Heart right ventricle (tissue), 16 donors: ENCODE measurements around the gene NAPB. TPM values are rescaled to one million over a fixed set of nuclear protein-coding genes. Genes with fewer than 3 reads are reported as not detected.

Experiments
- ATAC-seq, 8 donors: fragments of 200-7000 bp; cut with Tn5 transposase; one replicate each; pipeline ENCODE4 v1.9.1; 2020; ENCODE audit warnings: mild to moderate bottlenecking in 8 of 8, moderate library complexity in 8 of 8, moderate number of reproducible peaks in 1 of 8
- DNase-seq, 2 donors: peaks; one replicate each; pipeline ENCODE4 v3.0.0-alpha.2; 2020
- H3K27ac ChIP-seq, 10 donors: fragments of 200-600 bp; sonication (generic) in 2 of 10; one replicate each; pipeline versions ENCODE4 v1.5.0 to v1.8.0; 2020 to 2022; ENCODE audit warnings: mild to moderate bottlenecking in 3 of 10
- H3K27me3 ChIP-seq, 7 donors: fragments of 200-600 bp; one replicate each; pipeline ENCODE4 v1.8.0; 2021 to 2022; ENCODE audit warnings: mild to moderate bottlenecking in 2 of 7
- H3K36me3 ChIP-seq, 9 donors: fragments of 200-600 bp; sonication (generic) in 1 of 9; one replicate each; pipeline versions ENCODE4 v1.5.0 to v1.8.0; 2020 to 2022; ENCODE audit warnings: mild to moderate bottlenecking in 2 of 9
- H3K4me1 ChIP-seq, 9 donors: fragments of 200-600 bp; sonication (generic) in 1 of 9; one replicate each; pipeline versions ENCODE4 v1.5.0 to v1.8.0; 2020 to 2022; ENCODE audit warnings: mild to moderate bottlenecking in 4 of 9
- H3K4me3 ChIP-seq, 10 donors: fragments of 200-600 bp; sonication (generic) in 2 of 10; one replicate each; pipeline versions ENCODE4 v1.5.0 to v1.8.0; 2020 to 2022; ENCODE audit warnings: mild to moderate bottlenecking in 7 of 10, moderate library complexity in 2 of 10
- H3K9me3 ChIP-seq, 11 donors: fragments of 200-600 bp in 10 of 11; sonication (generic) in 2 of 11; one replicate each; pipeline versions ENCODE4 v1.5.0 to v1.8.0; 2013 to 2022; ENCODE audit warnings: mild to moderate bottlenecking in 2 of 11, control low read depth in 1 of 11, moderate library complexity in 1 of 11
- WGBS, 2 donors: extraction: QIAGEN DNeasy Blood & Tissue Kit; methylation state at CpG; one replicate each; pipeline ENCODE4 v1.1.7; 2013; ENCODE audit warnings: inconsistent platforms in 1 of 2; 5-methylcytosine and 5-hydroxymethylcytosine counted together
- intact Hi-C, 10 donors: fragments of 100-400 bp; cut with DNase I; formaldehyde crosslinking; loops; one replicate each; pipeline versions ENCODE4 v1.11.1 to v1.14.2; 2022
- polyA plus RNA-seq, 2 donors: library from polyadenylated mRNA; stranded (reverse); fragments of 200-250 nt; gene quantifications; one replicate each; pipeline ENCODE4 v1.2.3, GENCODE V29; 2013
- total RNA-seq, 10 donors: library from RNA; stranded (reverse); fragmentation: NEBNext Ultra II Directional in 3 of 10; extraction: Animal tissue kit (Norgen Biotek cat#: 25700) in 3 of 10; gene quantifications; one replicate each; pipeline versions ENCODE4 v1.2.1 to v1.2.4, GENCODE V29; 2021 to 2023
- TF ChIP-seq, protein P1 (sequence below), 9 donors: fragments of 200-600 bp; sonication (generic) in 2 of 9; IDR thresholded peaks; one replicate each; pipeline versions ENCODE4 v1.5.0 to v1.8.0; 2021 to 2022; ENCODE audit warnings: antibody characterized with exemption in 9 of 9, mild to moderate bottlenecking in 5 of 9, moderate library complexity in 1 of 9
- donor health status: Arrhythmogenic right ventricular cardiomyopathy.
- donor health status: ischemic (EF 13 %, LVEDD 7.1; RV severe dilation, severe dysfunction).
- donor health status: healthy with polysubstance abuse.
- donor health status: DM: no; HTN: yes; CAD: no.
- donor health status: DM: no; HTN: no; CAD: no.
- donor health status: ischemic (EF 25% LVEDD 6.9; RV normal size, moderate dysfunction).
- donor health status: ischemic (EF 25% LVEDD 5.7; RV mildly dilated, moderate dysfunction).
- donor health status: healthy.
- donor health status: DM: yes; HTN: yes; CAD: no.
- donor health status: Ischemic cardiomyopathy.
- donor health status: ischemic (EF 35%, LVEDD 5.7; RV mildly dilated, moderate dysfunction).
- donor health status: nonischemic (EF 11% LVEDD 7.7; RV severe dilation, severe dysfunction).
- donor health status: DM: yes; HTN: yes; CAD: no.
- donor health status: PGD.
- donor health status: ischemic (EF 29% LVEDD 5.4; RV normal size, mild dysfunction).
- donor health status: nonischemic (EF 23%, LVEDD 6.1; RV moderate dilation, normal function).

The NAPB gene
- total and polyA plus RNA-seq, 12 donors: 2.1 to 7.2 (median 5.9) TPM

DNA sequence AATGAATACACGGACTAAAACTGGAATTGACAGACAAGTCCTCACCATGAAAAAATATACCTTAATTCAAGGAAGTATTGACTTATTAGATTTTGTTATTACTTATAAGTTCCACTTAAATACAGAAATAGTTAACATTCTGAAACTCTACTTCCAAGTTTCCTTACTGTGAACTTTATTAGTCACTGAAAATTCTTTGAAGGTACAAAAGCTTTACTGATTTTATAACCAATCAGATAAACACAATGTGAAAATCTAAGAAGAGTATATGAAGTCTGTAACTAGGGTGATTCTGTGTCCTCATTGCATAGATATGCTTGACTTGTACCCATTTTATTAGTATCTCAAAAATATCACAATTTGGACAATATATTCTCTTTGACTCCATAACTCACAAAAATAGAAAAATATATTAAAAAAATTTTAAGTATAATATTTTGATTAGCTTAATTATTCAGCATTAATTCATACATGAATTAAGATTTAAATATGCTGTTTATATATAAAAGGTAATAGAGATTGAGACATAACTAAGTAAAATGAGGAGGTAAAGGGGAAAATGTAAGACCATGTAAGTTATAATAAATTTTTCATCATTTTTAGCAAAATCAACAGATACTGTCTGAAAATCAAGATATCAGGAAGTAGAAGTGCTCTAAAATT, 6.6 kb downstream of the NAPB start:
- ATAC-seq: no peak
- H3K4me1 ChIP-seq: peaks cover 0 to 79% (median 45%) of the 10 kb centered on the region in 9 donors
- DNase-seq: no peak
- H3K27ac ChIP-seq: no peak overlapping the region
- H3K36me3 ChIP-seq: no peaks in the 10 kb centered on the region
- H3K27me3 ChIP-seq: no peaks in the 10 kb centered on the region
- WGBS, 2 donors: 51 to 70% methylated on average over 1 of the region's 1 CpG
- H3K4me3 ChIP-seq: no peak overlapping the region
- intact Hi-C loops: loop anchor here in 5 of 10 donors (5.0 to 10.0 kb wide), 4 partner anchors 47 to 1630 kb away; partner anchors contain the start of gene GZF1 (in 3 of the 5)
- TF ChIP-seq, protein P1, sequence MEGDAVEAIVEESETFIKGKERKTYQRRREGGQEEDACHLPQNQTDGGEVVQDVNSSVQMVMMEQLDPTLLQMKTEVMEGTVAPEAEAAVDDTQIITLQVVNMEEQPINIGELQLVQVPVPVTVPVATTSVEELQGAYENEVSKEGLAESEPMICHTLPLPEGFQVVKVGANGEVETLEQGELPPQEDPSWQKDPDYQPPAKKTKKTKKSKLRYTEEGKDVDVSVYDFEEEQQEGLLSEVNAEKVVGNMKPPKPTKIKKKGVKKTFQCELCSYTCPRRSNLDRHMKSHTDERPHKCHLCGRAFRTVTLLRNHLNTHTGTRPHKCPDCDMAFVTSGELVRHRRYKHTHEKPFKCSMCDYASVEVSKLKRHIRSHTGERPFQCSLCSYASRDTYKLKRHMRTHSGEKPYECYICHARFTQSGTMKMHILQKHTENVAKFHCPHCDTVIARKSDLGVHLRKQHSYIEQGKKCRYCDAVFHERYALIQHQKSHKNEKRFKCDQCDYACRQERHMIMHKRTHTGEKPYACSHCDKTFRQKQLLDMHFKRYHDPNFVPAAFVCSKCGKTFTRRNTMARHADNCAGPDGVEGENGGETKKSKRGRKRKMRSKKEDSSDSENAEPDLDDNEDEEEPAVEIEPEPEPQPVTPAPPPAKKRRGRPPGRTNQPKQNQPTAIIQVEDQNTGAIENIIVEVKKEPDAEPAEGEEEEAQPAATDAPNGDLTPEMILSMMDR (IDR thresholded peaks at IDR 0.05): no peak
- peaks cover 0 to 3% (median 0%) of the 10 kb centered on the region in 11 donors for H3K9me3 ChIP-seq

DNA sequence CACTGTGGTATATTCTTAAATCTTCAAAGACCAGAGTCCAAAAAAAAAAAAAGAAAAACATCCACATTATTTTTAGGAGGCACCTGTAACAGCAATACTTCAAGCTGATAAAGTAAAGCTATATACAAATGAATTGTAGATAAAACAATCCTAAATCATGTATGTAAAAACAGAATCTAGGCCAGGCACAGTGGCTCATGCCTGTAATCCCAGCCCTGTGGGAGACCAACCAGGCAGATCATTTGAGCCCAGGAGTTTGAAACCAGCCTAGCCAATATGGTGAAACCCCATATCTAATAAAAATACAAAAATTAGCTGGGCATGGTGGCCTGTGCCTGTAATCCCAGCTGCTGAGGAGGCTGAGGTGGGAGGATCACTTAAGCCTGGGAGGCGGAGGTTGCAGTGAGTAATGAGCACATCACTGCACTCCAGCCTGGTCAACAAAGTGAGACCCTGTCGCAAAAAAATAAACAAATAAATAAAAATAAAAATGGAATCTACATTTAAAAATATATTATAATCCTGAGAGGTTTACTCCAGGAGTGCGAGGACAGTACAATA, 7.3 kb downstream of the NAPB start:
- Histone ChIP-seq H3K27me3 (no peaks in the 10 kb centered on the region), H3K27ac (no peak overlapping the region), H3K4me1 (peaks cover 0 to 79% (median 40%) of the 10 kb centered on the region in 9 donors), H3K9me3 (peaks cover 0 to 3% (median 0%) of the 10 kb centered on the region in 11 donors), H3K4me3 (no peak overlapping the region), H3K36me3 (no peaks in the 10 kb centered on the region)
- ATAC-seq: no peak
- TF ChIP-seq, protein P1 (IDR thresholded peaks at IDR 0.05): no peak
- 96 to 98% methylated on average over 3 of the region's 3 CpGs for WGBS, 2 donors
- intact Hi-C loops: loop anchor here in 3 of 10 donors (10.0 kb wide), 2 partner anchors 49 to 1631 kb away; partner anchors contain the start of gene GZF1 (in 2 of the 3)
- DNase-seq: no peak

DNA sequence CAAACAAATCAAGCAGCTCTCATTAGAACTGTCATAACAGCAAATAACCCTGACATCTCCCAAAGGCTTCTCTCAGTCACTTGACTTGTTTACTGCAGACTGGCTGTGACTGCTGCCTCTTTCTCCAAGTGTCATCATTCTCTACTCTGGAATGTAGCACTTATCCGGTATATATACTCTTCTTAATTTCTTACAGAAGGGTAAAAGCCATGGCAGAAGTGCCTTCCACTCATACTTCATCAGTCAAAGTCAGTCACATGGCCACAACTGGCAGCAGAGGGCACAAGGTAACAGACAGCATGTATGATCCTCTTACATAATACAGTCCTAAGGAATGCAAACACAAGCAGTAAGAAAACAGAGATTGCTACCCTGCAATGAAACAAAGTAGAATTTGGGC, 9.3 kb downstream of the NAPB start:
- peaks cover 0 to 3% (median 0%) of the 10 kb centered on the region in 11 donors for H3K9me3 ChIP-seq
- intact Hi-C loops: loop anchor here in 3 of 10 donors (10.0 kb wide), 2 partner anchors 47 to 1633 kb away; partner anchors contain the start of gene GZF1 (in 2 of the 3)
- peaks cover 0 to 79% (median 43%) of the 10 kb centered on the region in 9 donors for H3K4me1 ChIP-seq
- TF ChIP-seq, protein P1 (IDR thresholded peaks at IDR 0.05): no peak
- H3K27ac ChIP-seq: peak overlapping the region in 4 of 10 donors; percentile 9 to 48 (median 30)
- no peak overlapping the region for H3K4me3 ChIP-seq
- WGBS, 2 donors: 12 to 44% methylated on average over 1 of the region's 1 CpG
- no peaks in the 10 kb centered on the region for H3K27me3 ChIP-seq
- DNase-seq (no peak), ATAC-seq (peak in 7 of 8 donors; percentile 47 to 75 (median 67))
- H3K36me3 ChIP-seq: no peaks in the 10 kb centered on the region

GRCh38 chr20:23410916-23411695, 10.2 kb downstream of the NAPB start:
- H3K4me1 ChIP-seq: peaks cover 0 to 79% (median 44%) of the 10 kb centered on the region in 9 donors
- intact Hi-C loops: loop anchor here in 3 of 10 donors (10.0 kb wide), 2 partner anchors 46 to 1634 kb away; partner anchors contain the start of gene GZF1 (in 2 of the 3)

More at GRCh38 chr20:23410916-23411695, 10.2 kb downstream of the NAPB start:
- Histone ChIP-seq H3K9me3 (peaks cover 0 to 3% (median 0%) of the 10 kb centered on the region in 11 donors), H3K27me3 (no peaks in the 10 kb centered on the region), H3K27ac (peak overlapping the region in 3 of 10 donors; percentile 3 to 26 (median 24)), H3K4me3 (no peak overlapping the region), H3K36me3 (no peaks in the 10 kb centered on the region)
- ATAC-seq (no peak), DNase-seq (no peak)
- TF ChIP-seq, protein P1 (IDR thresholded peaks at IDR 0.05): no peak
- WGBS, 2 donors: 68 to 70% methylated on average over 3 of the region's 3 CpGs
